H1 (cell line): ENCODE results near the gene FRZB.

Source experiments
- BACH1 ChIP-seq: IDR thresholded peaks from 2 replicates; pipeline ENCODE4 v1.6.1; 2012; ENCODE audit warnings: low read length, improper control_type of control experiment
- CTCF ChIP-seq, 3 experiments: IDR thresholded peaks; 1 replicate in 2 of 3; 2 replicates in 1 of 3; pipeline versions ENCODE4 v1.5.1 to v1.6.1; 2011; ENCODE audit warnings: low read length in 3 of 3, mild to moderate bottlenecking in 3 of 3, inconsistent platforms in 2 of 3, low read depth in 1 of 3, moderate library complexity in 1 of 3; ENCODE audit not compliant: insufficient read depth in 1 of 3; ENCODE audit errors: control extremely low read depth in 1 of 3
- EZH2 ChIP-seq: fragments of 200-600 bp; sonication (generic); IDR thresholded peaks from 2 replicates; pipeline ENCODE4 v1.7.1; 2012; ENCODE audit warnings: low read depth, mild to moderate bottlenecking, moderate library complexity, low read length, inconsistent platforms; ENCODE audit not compliant: severe bottlenecking
- TAF1 ChIP-seq: IDR thresholded peaks from 2 replicates; pipeline ENCODE4 v1.6.1; 2011; ENCODE audit warnings: mild to moderate bottlenecking, low read depth, low read length

GRCh38 chr2:182798736-182799135, 67.7 kb downstream of the FRZB start:
- TF ChIP-seq TAF1 (no peak), EZH2 (no peak), CTCF (IDR thresholded peaks at IDR 0.05; ENCODE audit: control extremely low read depth in 1 of 3, insufficient read depth in 1 of 3, low read depth in 1 of 3, low read length in 3 of 3) (no peak), BACH1 (no peak)
